Neural progenitor cell (in vitro differentiated cells): Measurements from ENCODE around the gene PLCB3.

Experiments
- EZH2 ChIP-seq: fragments of 200-600 bp; sonication (generic); IDR thresholded peaks from 2 replicates; pipeline ENCODE4 v1.6.1; 2017; ENCODE audit warnings: antibody characterized with exemption, mild to moderate bottlenecking, moderate library complexity
- TF ChIP-seq, protein P1 (sequence below): fragments of 200-600 bp; sonication (generic); IDR thresholded peaks from 2 replicates; pipeline ENCODE4 v1.5.1; 2017; ENCODE audit warnings: antibody characterized with exemption, mild to moderate bottlenecking

DNA sequence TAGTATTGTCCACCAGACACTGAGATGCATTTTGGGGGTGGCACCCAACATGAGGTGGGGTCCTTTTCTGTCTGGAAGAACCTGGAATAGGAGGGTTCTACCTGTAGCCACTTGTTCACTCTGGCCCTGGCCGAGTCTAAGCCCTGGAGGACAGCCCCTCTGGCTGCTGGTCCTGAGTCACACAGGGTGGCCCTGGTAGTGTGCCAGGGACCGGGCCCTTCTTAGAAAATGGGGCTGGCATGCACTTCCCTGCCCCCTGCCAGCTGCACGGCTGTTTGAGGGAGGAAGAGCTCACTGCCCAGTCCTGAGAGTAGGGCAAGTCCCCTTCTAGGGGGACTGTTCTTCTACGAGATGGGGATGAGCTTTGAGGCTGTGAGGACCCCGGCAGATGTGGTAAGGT lies 2.2 kb downstream of the PLCB3 start:
- TF ChIP-seq, protein P1, sequence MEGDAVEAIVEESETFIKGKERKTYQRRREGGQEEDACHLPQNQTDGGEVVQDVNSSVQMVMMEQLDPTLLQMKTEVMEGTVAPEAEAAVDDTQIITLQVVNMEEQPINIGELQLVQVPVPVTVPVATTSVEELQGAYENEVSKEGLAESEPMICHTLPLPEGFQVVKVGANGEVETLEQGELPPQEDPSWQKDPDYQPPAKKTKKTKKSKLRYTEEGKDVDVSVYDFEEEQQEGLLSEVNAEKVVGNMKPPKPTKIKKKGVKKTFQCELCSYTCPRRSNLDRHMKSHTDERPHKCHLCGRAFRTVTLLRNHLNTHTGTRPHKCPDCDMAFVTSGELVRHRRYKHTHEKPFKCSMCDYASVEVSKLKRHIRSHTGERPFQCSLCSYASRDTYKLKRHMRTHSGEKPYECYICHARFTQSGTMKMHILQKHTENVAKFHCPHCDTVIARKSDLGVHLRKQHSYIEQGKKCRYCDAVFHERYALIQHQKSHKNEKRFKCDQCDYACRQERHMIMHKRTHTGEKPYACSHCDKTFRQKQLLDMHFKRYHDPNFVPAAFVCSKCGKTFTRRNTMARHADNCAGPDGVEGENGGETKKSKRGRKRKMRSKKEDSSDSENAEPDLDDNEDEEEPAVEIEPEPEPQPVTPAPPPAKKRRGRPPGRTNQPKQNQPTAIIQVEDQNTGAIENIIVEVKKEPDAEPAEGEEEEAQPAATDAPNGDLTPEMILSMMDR, result no peak
- TF ChIP-seq EZH2, result no peak
